BJ (cell line): ENCODE data around the gene TMC6. TPM values are rescaled to one million over a fixed set of nuclear protein-coding genes. Genes with fewer than 3 reads are reported as not detected.
"Not testable (repeated sequence)": the region's sequence is repeated elsewhere in the genome, so short reads cannot be mapped to it uniquely, and the experiment has no call there.

Experiments used
- CTCF ChIA-PET: fragments of 350-600 bp; formaldehyde crosslinking; extraction: SDS; loops from one replicate; lab custom pipeline; 2021; ENCODE audit warnings: antibody characterized with exemption, inconsistent platforms; lab: Yijun Ruan, JAX
- POLR2A ChIA-PET: fragments of 300-600 bp; sonication (Branson Sonifier 250); formaldehyde crosslinking; extraction: SDS; loops from one replicate; lab custom pipeline; 2021; ENCODE audit warnings: antibody characterized with exemption; lab: Charles Lee
- DNase-seq: peaks from one replicate; pipeline ENCODE4 v3.0.0-alpha.2; 2011; ENCODE audit warnings: low read depth
- H3K27me3 ChIP-seq: 2 replicates; pipeline ENCODE4 v1.6.0; 2011; ENCODE audit warnings: low read length; ENCODE audit not compliant: control insufficient read depth, insufficient read depth
- H3K36me3 ChIP-seq: 2 replicates; pipeline ENCODE4 v1.5.1; 2011; ENCODE audit warnings: low read length; ENCODE audit not compliant: control insufficient read depth, insufficient read depth
- H3K4me3 ChIP-seq: 2 replicates; pipeline ENCODE4 v1.5.1; 2011; ENCODE audit warnings: low read depth, mild to moderate bottlenecking, control low read depth, low read length
- CTCF ChIP-seq: IDR thresholded peaks from 2 replicates; pipeline ENCODE4 v1.5.1; 2011; ENCODE audit warnings: low read depth, mild to moderate bottlenecking, control low read depth, inconsistent platforms, low read length, moderate library complexity; ENCODE audit not compliant: insufficient read depth
- polyA plus RNA-seq: library from polyadenylated mRNA; depleted of rRNA; stranded (reverse); fragments of >200 nt; gene quantifications from 2 replicates; pipeline ENCODE4 v1.2.3, GENCODE V29; 2011

TMC6 gene
- polyA plus RNA-seq, 1 experiment = 0.26 TPM

GRCh38 chr17:78120537-78120936 is 8.0 kb downstream of the TMC6 start:
- no peak overlapping the region for H3K4me3 ChIP-seq
- no peaks in the 10 kb centered on the region for H3K36me3 ChIP-seq
- ChIA-PET POLR2A (no interaction called here), CTCF (interaction anchor here (1.2 to 1.3 kb wide), 2 partner anchors 49 to 90 kb away, joined by 3 to 4 read pairs; no protein-coding TSS in a partner anchor)
- TF ChIP-seq CTCF = no peak
- no peak for DNase-seq
- no peaks in the 10 kb centered on the region for H3K27me3 ChIP-seq

GRCh38 chr17:78118801-78119241 is 9.7 kb downstream of the TMC6 start:
- CTCF ChIA-PET = interaction anchor here (0.8 kb wide), 1 partner anchor 9 kb away, joined by 3 read pairs; no protein-coding TSS in a partner anchor
- POLR2A ChIA-PET = no interaction called here
- Histone ChIP-seq H3K4me3 (no peak overlapping the region), H3K36me3 (no peaks in the 10 kb centered on the region), H3K27me3 (no peaks in the 10 kb centered on the region; the same call in 1 of the 2 replicates)
- DNase-seq = no peak
- TF ChIP-seq CTCF = no peak

GRCh38 chr17:78117027-78117981 is 11.3 kb downstream of the TMC6 start:
- ChIA-PET CTCF (interaction anchor here (3.2 kb wide), 1 partner anchor 133 kb away, joined by 17 read pairs; no protein-coding TSS in a partner anchor), POLR2A (no interaction called here)
- no peak; the same call in 1 of the 2 replicates for TF ChIP-seq CTCF
- DNase-seq = no peak
- Histone ChIP-seq H3K27me3 (peaks cover 2% of the 10 kb centered on the region; the same call in 1 of the 2 replicates), H3K36me3 (no peaks in the 10 kb centered on the region), H3K4me3 (no peak overlapping the region)

GRCh38 chr17:78116411-78116810 is 12.1 kb downstream of the TMC6 start:
- ChIA-PET CTCF (interaction anchor here (3.2 kb wide), 1 partner anchor 134 kb away, joined by 17 read pairs; no protein-coding TSS in a partner anchor), POLR2A (no interaction called here)
- Histone ChIP-seq H3K27me3 (peaks cover 2% of the 10 kb centered on the region; the same call in 1 of the 2 replicates), H3K4me3 (no peak overlapping the region), H3K36me3 (no peaks in the 10 kb centered on the region)
- TF ChIP-seq CTCF = no peak
- no peak for DNase-seq

- POLR2A ChIA-PET, H3K36me3 ChIP-seq, H3K4me3 ChIP-seq, H3K27me3 ChIP-seq, DNase-seq: not testable (repeated sequence)
- CTCF ChIA-PET = interaction anchor here (1.7 to 3.2 kb wide), 2 partner anchors 61 to 135 kb away, joined by 10 to 17 read pairs; no protein-coding TSS in a partner anchor
Measured at GRCh38 chr17:78115803-78116202, 12.8 kb downstream of the TMC6 start.
